Activated B cell treated with CpG ODN at 0.5 μM for 24 hours (primary cell): Measurements from ENCODE around the gene SLC37A3. TPM values are rescaled to one million over a fixed set of nuclear protein-coding genes. Genes with fewer than 3 reads are reported as not detected.
"Not testable (repeated sequence)": the region's sequence is repeated elsewhere in the genome, so short reads cannot be mapped to it uniquely, and the experiment has no call there.

Experiments
- ATAC-seq: fragments of 200-7000 bp; cut with Tn5 transposase; one replicate; pipeline ENCODE4 v1.10.0; 2021; ENCODE audit warnings: low read depth, mild to moderate bottlenecking, moderate library complexity
- CTCF ChIA-PET: fragments of 350-600 bp; sonication (Branson Sonifier 250); formaldehyde crosslinking; loops from one replicate; lab custom pipeline; 2021; ENCODE audit warnings: antibody characterized with exemption; lab: Charles Lee
- POLR2A ChIA-PET: fragments of 350-600 bp; sonication (Branson Sonifier 250); formaldehyde crosslinking; loops from one replicate; lab custom pipeline; 2021; ENCODE audit warnings: antibody characterized with exemption; lab: Charles Lee
- DNase-seq: peaks from one replicate; pipeline ENCODE4 v3.0.0; 2022
- H3K27ac Mint-ChIP-seq: one replicate; pipeline ENCODE4 v1.8.0; 2020; ENCODE audit warnings: mixed read lengths
- H3K27me3 Mint-ChIP-seq: one replicate; pipeline ENCODE4 v1.8.0; 2021; ENCODE audit warnings: mixed read lengths
- H3K36me3 Mint-ChIP-seq: one replicate; pipeline ENCODE4 v1.8.0; 2021; ENCODE audit warnings: low read depth, mixed read lengths
- H3K4me1 Mint-ChIP-seq: one replicate; pipeline ENCODE4 v1.8.0; 2021; ENCODE audit warnings: mixed read lengths
- H3K4me3 Mint-ChIP-seq: one replicate; pipeline ENCODE4 v1.8.0; 2020; ENCODE audit warnings: mild to moderate bottlenecking, mixed read lengths
- H3K9me3 Mint-ChIP-seq: one replicate; pipeline ENCODE4 v1.8.0; 2020; ENCODE audit warnings: mixed read lengths
- CTCF ChIP-seq: fragments of 200-600 bp; IDR thresholded peaks from one replicate; pipeline ENCODE4 v1.8.0; 2022; ENCODE audit warnings: antibody characterized with exemption, mild to moderate bottlenecking
- intact Hi-C: fragments of 100-400 bp; cut with micrococcal nuclease; formaldehyde crosslinking; loops from one replicate; pipeline ENCODE4 v1.15.1; 2024
- total RNA-seq: library from RNA; stranded (reverse); gene quantifications from 2 replicates; pipeline ENCODE4 v1.2.3, GENCODE V29; 2022

Gene SLC37A3
- total RNA-seq, 1 donor from 2014 or later: 10.6 TPM

- Mint-ChIP-seq H3K4me1 (peaks cover 4% of the 10 kb centered on the region), H3K9me3 (no peaks in the 10 kb centered on the region), H3K27me3 (no peaks in the 10 kb centered on the region), H3K27ac (no peak overlapping the region), H3K4me3 (no peak overlapping the region), H3K36me3 (peaks cover 45% of the 10 kb centered on the region)
- no peak for DNase-seq
- intact Hi-C loops: loop anchor here (2.0 to 10.0 kb wide), 3 partner anchors 566 to 838 kb away; partner anchors contain the start of gene HIPK2
- ChIA-PET CTCF (interaction anchor here (0.7 to 1.2 kb wide), 2 partner anchors 173 to 697 kb away, joined by 4 to 5 read pairs; no protein-coding TSS in a partner anchor), POLR2A (no interaction called here)
- no peak for ATAC-seq
- TF ChIP-seq CTCF: no peak
Measured at GRCh38 chr7:140342727-140343514, 55.4 kb downstream of the SLC37A3 start.

GRCh38 chr7:140338959-140339358 lies 59.4 kb downstream of the SLC37A3 start:
- CTCF ChIA-PET: not testable (repeated sequence)

GRCh38 chr7:140334341-140335057 lies 63.8 kb downstream of the SLC37A3 start:
- no peaks in the 10 kb centered on the region for H3K4me1 Mint-ChIP-seq
- ChIA-PET CTCF (no interaction called here), POLR2A (no interaction called here)
- H3K9me3 Mint-ChIP-seq: no peaks in the 10 kb centered on the region
- TF ChIP-seq CTCF: no peak
- no peak for DNase-seq
- H3K27me3 Mint-ChIP-seq: no peaks in the 10 kb centered on the region
- H3K4me3 Mint-ChIP-seq: no peak overlapping the region
- intact Hi-C loops: no loop called here
- ATAC-seq: no peak
- H3K27ac Mint-ChIP-seq: no peak overlapping the region
- H3K36me3 Mint-ChIP-seq: peaks cover 17% of the 10 kb centered on the region

More at GRCh38 chr7:140338959-140339358, 59.4 kb downstream of the SLC37A3 start:
- H3K9me3 Mint-ChIP-seq, H3K27me3 Mint-ChIP-seq, DNase-seq, POLR2A ChIA-PET, intact Hi-C loops, H3K4me3 Mint-ChIP-seq, H3K27ac Mint-ChIP-seq, ATAC-seq, H3K4me1 Mint-ChIP-seq: not testable (repeated sequence)
- peaks cover 47% of the 10 kb centered on the region for H3K36me3 Mint-ChIP-seq

DNA sequence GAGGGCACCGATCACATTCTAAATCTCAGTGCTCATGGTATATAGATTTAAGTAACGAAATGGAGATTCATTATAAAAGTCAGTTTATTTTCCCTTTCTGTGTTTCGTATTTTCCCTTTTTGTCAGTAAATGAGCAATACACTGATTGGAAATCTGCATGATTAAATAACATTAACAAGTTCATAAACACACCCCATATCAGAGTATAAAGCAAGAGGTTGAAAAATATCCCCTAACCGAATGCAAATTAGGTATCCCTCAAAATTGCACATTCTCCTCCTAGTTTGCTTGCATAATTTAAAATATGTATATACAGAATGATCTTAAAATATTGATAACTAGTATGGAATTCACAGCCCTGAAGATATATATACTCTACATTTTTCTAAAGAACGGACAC lies 64.6 kb downstream of the SLC37A3 start:
- ChIA-PET POLR2A (no interaction called here), CTCF (no interaction called here)
- H3K36me3 Mint-ChIP-seq: peaks cover 17% of the 10 kb centered on the region
- DNase-seq (no peak), ATAC-seq (no peak)
- no peak for TF ChIP-seq CTCF
- no peak overlapping the region for H3K27ac Mint-ChIP-seq
- no peaks in the 10 kb centered on the region for H3K9me3 Mint-ChIP-seq
- H3K4me1 Mint-ChIP-seq: no peaks in the 10 kb centered on the region
- no peak overlapping the region for H3K4me3 Mint-ChIP-seq
- no peaks in the 10 kb centered on the region for H3K27me3 Mint-ChIP-seq
- intact Hi-C loops: no loop called here

- ChIA-PET POLR2A (no interaction called here), CTCF (no interaction called here)
- no peaks in the 10 kb centered on the region for H3K9me3 Mint-ChIP-seq
- no peaks in the 10 kb centered on the region for H3K27me3 Mint-ChIP-seq
- H3K4me3 Mint-ChIP-seq: no peak overlapping the region
- intact Hi-C loops: no loop called here
- TF ChIP-seq CTCF: no peak
- H3K4me1 Mint-ChIP-seq: no peaks in the 10 kb centered on the region
- ATAC-seq: no peak
- DNase-seq: no peak
- no peak overlapping the region for H3K27ac Mint-ChIP-seq
- peaks cover 17% of the 10 kb centered on the region for H3K36me3 Mint-ChIP-seq
Measured at GRCh38 chr7:140333223-140333622, 65.1 kb downstream of the SLC37A3 start.
